PFSK-1 (cell line): ENCODE results near the gene TMEM218.

Experiments
- FOXP2 ChIP-seq: optimal IDR thresholded peaks from 2 replicates; pipeline ENCODE3; 2011; ENCODE audit warnings: borderline replicate concordance, control low read depth, inconsistent platforms; ENCODE audit not compliant: insufficient read depth; ENCODE audit errors: extremely low read length, extremely low read depth
- POLR2AphosphoS5 ChIP-seq: IDR thresholded peaks from 2 replicates; pipeline ENCODE4 v1.6.1; 2012; ENCODE audit warnings: low read depth, mild to moderate bottlenecking, control low read depth, low read length, moderate library complexity
- SIN3A ChIP-seq: IDR thresholded peaks from 2 replicates; pipeline ENCODE4 v1.6.1; 2012; ENCODE audit warnings: mild to moderate bottlenecking, low read length, moderate library complexity, borderline replicate concordance; ENCODE audit not compliant: insufficient read depth
- TAF1 ChIP-seq: IDR thresholded peaks from 2 replicates; pipeline ENCODE4 v1.6.1; 2012; ENCODE audit warnings: low read length, control low read depth, borderline replicate concordance; ENCODE audit not compliant: insufficient read depth
- TF ChIP-seq, protein P1 (sequence below), 2 experiments: IDR thresholded peaks; 2 replicates each; pipeline versions ENCODE4 v1.6.1 to v1.8.0; 2011 to 2012; ENCODE audit warnings: low read depth in 2 of 2, low read length in 2 of 2, control low read depth in 1 of 2, inconsistent platforms in 1 of 2, mild to moderate bottlenecking in 1 of 2, moderate library complexity in 1 of 2; ENCODE audit not compliant: insufficient read depth in 1 of 2

DNA sequence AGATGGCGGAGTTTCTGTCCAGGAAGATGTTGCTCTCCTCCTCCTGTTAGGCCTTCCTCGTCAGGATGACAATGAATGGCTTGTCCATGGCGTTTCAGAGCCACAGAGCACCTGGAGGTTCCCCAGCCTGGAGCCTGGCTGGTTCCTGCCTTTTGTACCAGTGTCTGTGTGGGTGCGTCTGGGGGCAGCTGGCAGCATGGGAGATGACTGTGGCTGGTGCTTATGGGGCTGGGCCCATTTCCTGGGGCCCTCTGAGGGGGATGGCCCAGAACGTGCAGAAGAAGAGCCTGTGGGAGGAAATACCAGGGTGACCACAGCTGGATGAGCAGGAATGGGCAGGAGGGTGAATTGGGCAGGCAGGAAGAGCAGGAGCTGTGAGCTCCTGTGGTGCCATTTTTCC, 41.6 kb downstream of the TMEM218 start:
- TF ChIP-seq TAF1 (no peak), POLR2AphosphoS5 (no peak), FOXP2 (no peak), SIN3A (no peak)
- TF ChIP-seq, protein P1, sequence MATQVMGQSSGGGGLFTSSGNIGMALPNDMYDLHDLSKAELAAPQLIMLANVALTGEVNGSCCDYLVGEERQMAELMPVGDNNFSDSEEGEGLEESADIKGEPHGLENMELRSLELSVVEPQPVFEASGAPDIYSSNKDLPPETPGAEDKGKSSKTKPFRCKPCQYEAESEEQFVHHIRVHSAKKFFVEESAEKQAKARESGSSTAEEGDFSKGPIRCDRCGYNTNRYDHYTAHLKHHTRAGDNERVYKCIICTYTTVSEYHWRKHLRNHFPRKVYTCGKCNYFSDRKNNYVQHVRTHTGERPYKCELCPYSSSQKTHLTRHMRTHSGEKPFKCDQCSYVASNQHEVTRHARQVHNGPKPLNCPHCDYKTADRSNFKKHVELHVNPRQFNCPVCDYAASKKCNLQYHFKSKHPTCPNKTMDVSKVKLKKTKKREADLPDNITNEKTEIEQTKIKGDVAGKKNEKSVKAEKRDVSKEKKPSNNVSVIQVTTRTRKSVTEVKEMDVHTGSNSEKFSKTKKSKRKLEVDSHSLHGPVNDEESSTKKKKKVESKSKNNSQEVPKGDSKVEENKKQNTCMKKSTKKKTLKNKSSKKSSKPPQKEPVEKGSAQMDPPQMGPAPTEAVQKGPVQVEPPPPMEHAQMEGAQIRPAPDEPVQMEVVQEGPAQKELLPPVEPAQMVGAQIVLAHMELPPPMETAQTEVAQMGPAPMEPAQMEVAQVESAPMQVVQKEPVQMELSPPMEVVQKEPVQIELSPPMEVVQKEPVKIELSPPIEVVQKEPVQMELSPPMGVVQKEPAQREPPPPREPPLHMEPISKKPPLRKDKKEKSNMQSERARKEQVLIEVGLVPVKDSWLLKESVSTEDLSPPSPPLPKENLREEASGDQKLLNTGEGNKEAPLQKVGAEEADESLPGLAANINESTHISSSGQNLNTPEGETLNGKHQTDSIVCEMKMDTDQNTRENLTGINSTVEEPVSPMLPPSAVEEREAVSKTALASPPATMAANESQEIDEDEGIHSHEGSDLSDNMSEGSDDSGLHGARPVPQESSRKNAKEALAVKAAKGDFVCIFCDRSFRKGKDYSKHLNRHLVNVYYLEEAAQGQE (IDR thresholded peaks at IDR 0.05; ENCODE audit: insufficient read depth in 1 of 2, low read depth in 2 of 2, low read length in 2 of 2) = no peak
